PC-3 (cell line): ENCODE data around the gene OR2B2. TPM values are rescaled to one million over a fixed set of nuclear protein-coding genes. Genes with fewer than 3 reads are reported as not detected.

Experiments
- ATAC-seq: fragments of 200-7000 bp; cut with Tn5 transposase; 2 replicates; pipeline ENCODE4 v1.9.1; 2020; ENCODE audit warnings: mild to moderate bottlenecking, moderate library complexity
- BruUV-seq: library from RNA; stranded (reverse); fragments of 400-500 nt; replicated peaks from 2 replicates; lab custom pipeline; 2021; lab: Mats Ljungman, UMichigan
- CTCF ChIA-PET: fragments of 300-600 bp; sonication (Branson Sonifier 250); formaldehyde crosslinking; loops from one replicate; lab custom pipeline; 2022; ENCODE audit warnings: antibody characterized with exemption; lab: Charles Lee
- POLR2A ChIA-PET: fragments of 300-600 bp; sonication (Branson Sonifier 250); formaldehyde crosslinking; loops from one replicate; lab custom pipeline; 2022; ENCODE audit warnings: antibody characterized with exemption; ENCODE audit not compliant: unreplicated experiment; lab: Charles Lee
- DNase-seq: peaks from one replicate; pipeline ENCODE4 v3.0.0-alpha.2; 2015
- H2AFZ ChIP-seq: fragments of 300-600 bp; sonication (generic); 2 replicates; pipeline ENCODE4 v1.6.0; 2016; ENCODE audit warnings: antibody characterized with exemption, low read length
- H3F3A ChIP-seq: fragments of 300-600 bp; sonication (generic); one replicate; pipeline ENCODE4 v1.6.0; 2017; ENCODE audit warnings: antibody characterized with exemption, low read length, control low read depth, mild to moderate bottlenecking; ENCODE audit not compliant: unreplicated experiment
- H3K27ac ChIP-seq: fragments of 300-600 bp; sonication (generic); 2 replicates; pipeline ENCODE4 v1.5.1; 2016; ENCODE audit warnings: mild to moderate bottlenecking, low read length
- H3K27me3 ChIP-seq: fragments of 300-600 bp; sonication (generic); 2 replicates; pipeline ENCODE4 v1.6.1; 2016; ENCODE audit warnings: low read length, mixed read lengths
- H3K36me3 ChIP-seq: fragments of 300-600 bp; sonication (generic); 2 replicates; pipeline ENCODE4 v1.6.1; 2016; ENCODE audit warnings: low read depth, mixed run types, low read length, mixed read lengths
- H3K4me1 ChIP-seq: fragments of 300-600 bp; sonication (generic); 2 replicates; pipeline ENCODE4 v1.5.1; 2016; ENCODE audit warnings: low read length; ENCODE audit not compliant: insufficient read depth
- H3K4me2 ChIP-seq: fragments of 300-600 bp; sonication (generic); 2 replicates; pipeline ENCODE4 v1.6.0; 2016; ENCODE audit warnings: low read length
- H3K4me3 ChIP-seq: fragments of 300-600 bp; sonication (generic); 2 replicates; pipeline ENCODE4 v1.5.1; 2016; ENCODE audit warnings: mild to moderate bottlenecking, low read length, mixed read lengths
- H3K79me2 ChIP-seq: fragments of 300-600 bp; sonication (generic); 2 replicates; pipeline ENCODE4 v1.6.1; 2017; ENCODE audit warnings: low read length, mixed read lengths
- H3K9ac ChIP-seq: fragments of 300-600 bp; sonication (generic); 2 replicates; pipeline ENCODE4 v1.6.0; 2016; ENCODE audit warnings: mild to moderate bottlenecking, low read length
- H3K9me2 ChIP-seq: fragments of 300-600 bp; sonication (generic); replicated peaks from 2 replicates; pipeline ENCODE4 v1.6.1; 2016; ENCODE audit warnings: mixed run types, low read length, mixed read lengths
- H3K9me3 ChIP-seq: fragments of 300-600 bp; sonication (generic); 2 replicates; pipeline ENCODE4 v1.6.1; 2016; ENCODE audit warnings: low read length, mixed read lengths
- H4K20me1 ChIP-seq: fragments of 300-600 bp; sonication (generic); 2 replicates; pipeline ENCODE4 v1.6.1; 2016; ENCODE audit warnings: low read length, mixed read lengths
- EZH2 ChIP-seq: fragments of 300-600 bp; sonication (generic); IDR thresholded peaks from one replicate; pipeline ENCODE4 v1.6.1; 2017; ENCODE audit warnings: antibody characterized with exemption, mild to moderate bottlenecking, low read length; ENCODE audit not compliant: unreplicated experiment
- EZH2phosphoT487 ChIP-seq: fragments of 300-600 bp; sonication (generic); IDR thresholded peaks from 2 replicates; pipeline ENCODE4 v1.6.1; 2018; ENCODE audit warnings: mild to moderate bottlenecking, antibody characterized with exemption, low read length, borderline replicate concordance
- intact Hi-C: fragments of 100-400 bp; cut with micrococcal nuclease; formaldehyde crosslinking; loops from 2 replicates; pipeline ENCODE4 v1.9.0; 2023
- total RNA-seq: library from RNA; depleted of rRNA; stranded (reverse); fragments of >200 nt; gene quantifications from 2 replicates; pipeline ENCODE4 v1.2.3, GENCODE V29; 2014
- TF ChIP-seq, protein P1 (sequence below): fragments of 300-600 bp; sonication (generic); conservative IDR thresholded peaks from 2 replicates; pipeline ENCODE4 v1.5.1; 2017; ENCODE audit warnings: antibody characterized with exemption, low read depth, mild to moderate bottlenecking, low read length

OR2B2 gene
- total RNA-seq, 1 experiment from 2014 or later: not detected

DNA sequence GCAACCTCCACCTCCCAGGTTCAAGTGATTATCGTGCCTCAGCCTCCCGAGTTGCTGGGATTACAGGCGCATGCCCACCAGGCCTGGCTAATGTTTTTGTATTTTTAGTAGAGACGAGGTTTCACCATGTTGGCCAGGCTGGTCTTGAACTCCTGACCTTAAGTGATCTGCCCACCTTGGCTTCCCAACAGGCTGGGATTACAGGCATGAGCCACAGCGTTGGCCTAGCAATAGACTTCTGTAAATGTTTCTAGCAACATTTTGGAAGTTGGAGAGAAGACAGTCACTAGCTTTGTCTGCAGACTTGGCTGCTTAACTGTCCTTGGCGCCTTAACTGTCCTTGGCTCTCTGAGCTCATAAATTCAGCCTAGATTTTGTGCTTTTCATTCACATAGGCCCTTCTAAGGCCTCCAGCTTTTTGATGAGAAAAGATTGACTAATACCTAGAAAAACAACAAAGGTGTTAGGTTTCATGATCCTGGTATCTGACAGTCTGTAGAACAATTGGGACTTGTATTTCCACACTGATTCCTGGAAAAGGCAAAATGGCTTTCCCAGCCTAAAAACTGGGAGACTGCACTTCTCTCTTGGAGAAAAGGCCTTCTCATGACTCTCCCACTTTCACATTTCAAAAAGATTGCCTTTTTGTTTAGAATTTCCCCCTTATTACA lies 49.7 kb downstream of the OR2B2 start:
- Histone ChIP-seq H2AFZ (no peak overlapping the region; the same call in 1 of the 2 replicates), H3K27ac (peak overlapping the region; percentile 35), H4K20me1 (no peaks in the 10 kb centered on the region), H3K4me1 (peaks cover 21% of the 10 kb centered on the region), H3K4me2 (peak overlapping the region; percentile 29; the same call in 1 of the 2 replicates), H3K9me3 (no peaks in the 10 kb centered on the region), H3K27me3 (no peaks in the 10 kb centered on the region), H3K79me2 (no peaks in the 10 kb centered on the region), H3K4me3 (no peak overlapping the region), H3K9ac (no peak overlapping the region), H3K36me3 (no peaks in the 10 kb centered on the region), H3F3A (no peaks in the 10 kb centered on the region), H3K9me2 (no peaks in the 10 kb centered on the region)
- POLR2A ChIA-PET: interaction anchor here (0.7 to 1.0 kb wide), 2 partner anchors 31 to 372 kb away, joined by 6 read pairs; a partner anchor contains a TSS
- DNase-seq (peak; percentile 41), ATAC-seq (peak; percentile 44)
- TF ChIP-seq EZH2phosphoT487 (no peak), EZH2 (no peak)
- TF ChIP-seq, protein P1, sequence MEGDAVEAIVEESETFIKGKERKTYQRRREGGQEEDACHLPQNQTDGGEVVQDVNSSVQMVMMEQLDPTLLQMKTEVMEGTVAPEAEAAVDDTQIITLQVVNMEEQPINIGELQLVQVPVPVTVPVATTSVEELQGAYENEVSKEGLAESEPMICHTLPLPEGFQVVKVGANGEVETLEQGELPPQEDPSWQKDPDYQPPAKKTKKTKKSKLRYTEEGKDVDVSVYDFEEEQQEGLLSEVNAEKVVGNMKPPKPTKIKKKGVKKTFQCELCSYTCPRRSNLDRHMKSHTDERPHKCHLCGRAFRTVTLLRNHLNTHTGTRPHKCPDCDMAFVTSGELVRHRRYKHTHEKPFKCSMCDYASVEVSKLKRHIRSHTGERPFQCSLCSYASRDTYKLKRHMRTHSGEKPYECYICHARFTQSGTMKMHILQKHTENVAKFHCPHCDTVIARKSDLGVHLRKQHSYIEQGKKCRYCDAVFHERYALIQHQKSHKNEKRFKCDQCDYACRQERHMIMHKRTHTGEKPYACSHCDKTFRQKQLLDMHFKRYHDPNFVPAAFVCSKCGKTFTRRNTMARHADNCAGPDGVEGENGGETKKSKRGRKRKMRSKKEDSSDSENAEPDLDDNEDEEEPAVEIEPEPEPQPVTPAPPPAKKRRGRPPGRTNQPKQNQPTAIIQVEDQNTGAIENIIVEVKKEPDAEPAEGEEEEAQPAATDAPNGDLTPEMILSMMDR: no peak
- CTCF ChIA-PET: no interaction called here
- intact Hi-C loops: no loop called here
- no TSS peak for BruUV-seq

DNA sequence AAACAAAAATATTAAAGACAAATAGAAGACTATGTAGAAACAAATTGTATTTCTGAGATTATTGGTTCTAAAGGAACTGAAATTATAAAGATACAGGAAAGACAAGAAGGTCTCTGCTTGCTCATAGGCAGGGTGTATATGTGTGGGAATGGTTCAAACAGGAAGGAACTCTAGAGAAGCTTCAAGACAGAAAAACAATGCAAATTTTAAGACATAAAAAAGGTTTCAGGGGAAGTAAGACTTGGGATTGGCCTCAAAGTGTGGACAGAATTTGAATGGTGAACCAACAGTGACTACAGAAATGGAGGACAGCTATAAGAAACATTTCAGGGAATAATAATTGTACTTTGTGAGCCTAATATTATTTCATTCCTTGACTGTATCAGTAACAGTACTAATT lies 50.3 kb downstream of the OR2B2 start:
- ChIA-PET POLR2A (interaction anchor here (1.0 kb wide), 1 partner anchor 31 kb away, joined by 6 read pairs; a partner anchor contains a TSS), CTCF (no interaction called here)
- H3K4me3 ChIP-seq: no peak overlapping the region
- H3K9me2 ChIP-seq: no peaks in the 10 kb centered on the region
- DNase-seq (no peak), ATAC-seq (no peak)
- no peaks in the 10 kb centered on the region for H3K9me3 ChIP-seq
- H3K4me1 ChIP-seq: peaks cover 21% of the 10 kb centered on the region
- no peak overlapping the region for H2AFZ ChIP-seq
- no peaks in the 10 kb centered on the region for H3K27me3 ChIP-seq
- intact Hi-C loops: no loop called here
- no peaks in the 10 kb centered on the region for H4K20me1 ChIP-seq
- no peaks in the 10 kb centered on the region for H3K36me3 ChIP-seq
- H3K79me2 ChIP-seq: no peaks in the 10 kb centered on the region
- no peak overlapping the region for H3K9ac ChIP-seq
- no peak overlapping the region for H3K4me2 ChIP-seq
- no peak overlapping the region for H3K27ac ChIP-seq
- BruUV-seq: no TSS peak
- no peaks in the 10 kb centered on the region for H3F3A ChIP-seq
- TF ChIP-seq EZH2 (no peak), EZH2phosphoT487 (no peak)
- TF ChIP-seq, protein P1: no peak

GRCh38 chr6:27861276-27861840 lies 50.8 kb downstream of the OR2B2 start:
- H3K4me2 ChIP-seq: no peak overlapping the region
- ATAC-seq (no peak), DNase-seq (no peak)
- H3K4me1 ChIP-seq: peaks cover 21% of the 10 kb centered on the region
- no peaks in the 10 kb centered on the region for H3K36me3 ChIP-seq
- intact Hi-C loops: no loop called here
- no peak overlapping the region for H3K27ac ChIP-seq
- TF ChIP-seq EZH2 (no peak), EZH2phosphoT487 (no peak)
- TF ChIP-seq, protein P1: no peak
- H2AFZ ChIP-seq: no peak overlapping the region
- ChIA-PET POLR2A (no interaction called here), CTCF (no interaction called here)
- H3K9ac ChIP-seq: no peak overlapping the region
- no peaks in the 10 kb centered on the region for H3K79me2 ChIP-seq
- no TSS peak for BruUV-seq
- no peaks in the 10 kb centered on the region for H3F3A ChIP-seq
- H3K4me3 ChIP-seq: no peak overlapping the region
- H3K27me3 ChIP-seq: no peaks in the 10 kb centered on the region
- no peaks in the 10 kb centered on the region for H3K9me2 ChIP-seq
- no peaks in the 10 kb centered on the region for H4K20me1 ChIP-seq
- H3K9me3 ChIP-seq: no peaks in the 10 kb centered on the region
